B cell (primary cell): ENCODE data around the gene ZDHHC14. TPM values are rescaled to one million over a fixed set of nuclear protein-coding genes. Genes with fewer than 3 reads are reported as not detected.

Source experiments
- ATAC-seq: fragments of 200-7000 bp; cut with Tn5 transposase; one replicate; pipeline ENCODE4 v1.10.0; 2021; ENCODE audit warnings: low read depth, mild to moderate bottlenecking, moderate number of reproducible peaks, moderate library complexity
- CTCF ChIA-PET: fragments of 350-600 bp; sonication (Branson Sonifier 250); formaldehyde crosslinking; loops from one replicate; lab custom pipeline; 2021; ENCODE audit warnings: antibody characterized with exemption, inconsistent platforms; lab: Charles Lee
- POLR2A ChIA-PET: fragments of 350-600 bp; sonication (Branson Sonifier 250); formaldehyde crosslinking; loops from one replicate; lab custom pipeline; 2021; ENCODE audit warnings: antibody characterized with exemption; lab: Charles Lee
- DNase-seq: peaks from one replicate; pipeline ENCODE4 v3.0.0; 2013
- H2AFZ ChIP-seq: 2 replicates; pipeline ENCODE4 v1.6.1; 2012; ENCODE audit warnings: mild to moderate bottlenecking, low read depth, low read length; ENCODE audit not compliant: insufficient read depth, poor library complexity, severe bottlenecking
- H3K27ac ChIP-seq, 2 donors: 1 replicate in 1 of 2; 2 replicates in 1 of 2; pipeline ENCODE4 v1.5.1; 2012 to 2013; ENCODE audit warnings: low read length in 2 of 2, mild to moderate bottlenecking in 2 of 2, moderate library complexity in 1 of 2
- H3K27me3 ChIP-seq, 4 experiments: fragments of 200-600 bp in 1 of 4; sonication (generic) in 1 of 4; replicated peaks in 1 of 4; 1 replicate in 2 of 4; 2 replicates in 2 of 4; pipeline versions ENCODE4 v1.6.1 to v1.7.0; 2013 to 2016; ENCODE audit warnings: low read length in 3 of 4, mild to moderate bottlenecking in 2 of 4, mixed read lengths in 1 of 4, moderate library complexity in 1 of 4; ENCODE audit not compliant: insufficient read depth in 4 of 4, control insufficient read depth in 3 of 4; ENCODE audit errors: control extremely low read depth in 1 of 4
- H3K36me3 ChIP-seq, 2 experiments: replicated peaks in 1 of 2; 1 replicate in 1 of 2; 2 replicates in 1 of 2; pipeline versions ENCODE4 v1.6.1 to v1.7.1; 2013; ENCODE audit warnings: low read length in 1 of 2; ENCODE audit not compliant: insufficient read depth in 2 of 2, control insufficient read depth in 1 of 2; ENCODE audit errors: control extremely low read depth in 1 of 2, extremely low read depth in 1 of 2
- H3K4me1 ChIP-seq, 2 donors: fragments of 200-600 bp in 1 of 2; sonication (generic) in 1 of 2; 1 replicate in 1 of 2; 2 replicates in 1 of 2; pipeline versions ENCODE4 v1.5.1 to v1.6.1; 2013 to 2017; ENCODE audit warnings: low read length in 2 of 2; ENCODE audit not compliant: control insufficient read depth in 2 of 2, insufficient read depth in 2 of 2
- H3K4me2 ChIP-seq: replicated peaks from 2 replicates; pipeline ENCODE3; 2012; ENCODE audit warnings: mild to moderate bottlenecking, low read depth, low read length; ENCODE audit not compliant: poor library complexity, severe bottlenecking
- H3K4me3 ChIP-seq, 5 experiments: fragments of 200-600 bp in 1 of 5; sonication (generic) in 1 of 5; 1 replicate in 3 of 5; 2 replicates in 2 of 5; pipeline versions ENCODE4 v1.5.1 to v1.7.0; 2011 to 2016; ENCODE audit warnings: low read length in 4 of 5, mild to moderate bottlenecking in 4 of 5, low read depth in 2 of 5, control low read depth in 1 of 5, moderate library complexity in 1 of 5; ENCODE audit not compliant: insufficient read depth in 1 of 5; ENCODE audit errors: control extremely low read depth in 1 of 5, extremely low read depth in 1 of 5
- H3K79me2 ChIP-seq: fragments of 200-600 bp; sonication (generic); one replicate; pipeline ENCODE4 v1.6.0; 2016; ENCODE audit warnings: low read length; ENCODE audit not compliant: control insufficient read depth, insufficient read depth
- H3K9ac ChIP-seq: fragments of 200-600 bp; sonication (generic); 2 replicates; pipeline ENCODE4 v1.6.1; 2017; ENCODE audit warnings: mild to moderate bottlenecking, low read length, moderate library complexity
- H3K9me3 ChIP-seq, 3 donors: one replicate each; pipeline versions ENCODE4 v1.6.1 to v1.7.1; 2013; ENCODE audit warnings: low read length in 2 of 3; ENCODE audit not compliant: control insufficient read depth in 2 of 3, insufficient read depth in 1 of 3; ENCODE audit errors: control extremely low read depth in 1 of 3
- H4K20me1 ChIP-seq: 2 replicates; pipeline ENCODE4 v1.6.0; 2012; ENCODE audit warnings: mild to moderate bottlenecking, low read length; ENCODE audit not compliant: insufficient read depth, control insufficient read depth, poor library complexity, severe bottlenecking
- H3K27ac Mint-ChIP-seq: one replicate; pipeline ENCODE4 v1.8.0; 2021; ENCODE audit warnings: mixed read lengths
- H3K27me3 Mint-ChIP-seq: one replicate; pipeline ENCODE4 v1.8.0; 2021; ENCODE audit warnings: mixed read lengths
- H3K4me1 Mint-ChIP-seq: one replicate; pipeline ENCODE4 v1.8.0; 2021; ENCODE audit warnings: mixed read lengths
- H3K4me3 Mint-ChIP-seq: one replicate; pipeline ENCODE4 v1.8.0; 2021; ENCODE audit warnings: mixed read lengths
- H3K9me3 Mint-ChIP-seq: one replicate; pipeline ENCODE4 v1.8.0; 2022; ENCODE audit warnings: mixed read lengths; ENCODE audit not compliant: insufficient read depth
- CTCF ChIP-seq: fragments of 200-600 bp; IDR thresholded peaks from one replicate; pipeline ENCODE4 v1.8.0; 2022; ENCODE audit warnings: antibody characterized with exemption, mild to moderate bottlenecking
- EZH2 ChIP-seq: IDR thresholded peaks from 2 replicates; pipeline ENCODE4 v1.6.1; 2012; ENCODE audit warnings: borderline replicate concordance, low read depth, mild to moderate bottlenecking, moderate library complexity, low read length; ENCODE audit not compliant: insufficient read depth, poor library complexity, severe bottlenecking
- WGBS: methylation state at CpG from one replicate; pipeline ENCODE4 v1.1.5; 2013; ENCODE audit warnings: missing lambda C conversion rate; ENCODE audit not compliant: insufficient coverage; 5-methylcytosine and 5-hydroxymethylcytosine counted together
- intact Hi-C: fragments of 100-400 bp; cut with micrococcal nuclease; formaldehyde crosslinking; loops from one replicate; pipeline ENCODE4 v1.10.0; 2022
- polyA plus RNA-seq: library from polyadenylated mRNA; depleted of rRNA; stranded (reverse); fragments of >200 nt; gene quantifications from 2 replicates; pipeline ENCODE4 v1.2.3, GENCODE V29; 2012
- total RNA-seq, 2 donors: library from RNA; stranded (reverse); fragments of 120-200 nt in 1 of 2; gene quantifications; 1 replicate in 1 of 2; 2 replicates in 1 of 2; pipeline versions ENCODE4 v1.2.3 to v1.2.4, GENCODE V29; 2013 to 2022

ZDHHC14 gene
- total and polyA plus RNA-seq, 2 donors (not counting 1 experiment from before 2014, with no cell fraction given) = 8.8 to 50.4 TPM

- ChIA-PET POLR2A (no interaction called here), CTCF (no interaction called here)
- Mint-ChIP-seq H3K9me3 (no peaks in the 10 kb centered on the region), H3K4me3 (no peak overlapping the region), H3K27me3 (no peaks in the 10 kb centered on the region), H3K27ac (peak overlapping the region; percentile 18), H3K4me1 (peaks cover 61% of the 10 kb centered on the region)
- no peaks in the 10 kb centered on the region for H3K27me3 ChIP-seq
- H3K36me3 ChIP-seq = no peaks in the 10 kb centered on the region
- peak overlapping the region in 1 of 2 donors; percentile 62 for H3K27ac ChIP-seq
- H3K4me2 ChIP-seq = peak overlapping the region; percentile 46
- TF ChIP-seq CTCF = no peak
- no peak for TF ChIP-seq EZH2
- H3K4me1 ChIP-seq = peaks cover 50 to 59% of the 10 kb centered on the region in 2 donors
- no peaks in the 10 kb centered on the region for H3K79me2 ChIP-seq
- peaks cover 0 to 6% (median 0%) of the 10 kb centered on the region in 3 donors for H3K9me3 ChIP-seq
- ATAC-seq (peak; percentile 34), DNase-seq (peak; percentile 44)
- H3K9ac ChIP-seq = peak overlapping the region; percentile 13
- intact Hi-C loops = loop anchor here (2.0 kb wide), 1 partner anchor 21 kb away; no protein-coding TSS in a partner anchor
- H3K4me3 ChIP-seq = no peak overlapping the region
- 75% methylated on average over 4 of the region's 13 CpGs for WGBS
- H4K20me1 ChIP-seq = no peaks in the 10 kb centered on the region
- peak overlapping the region; percentile 11 for H2AFZ ChIP-seq
These were observed 154.6 kb downstream of the ZDHHC14 start for GRCh38 chr6:157535340-157536222.

GRCh38 chr6:157536223-157536545 lies 155.2 kb downstream of the ZDHHC14 start:
- TF ChIP-seq CTCF (no peak), EZH2 (no peak)
- H3K27ac Mint-ChIP-seq = peak overlapping the region; percentile 18
- POLR2A ChIA-PET = no interaction called here
- Histone ChIP-seq H3K27ac (peak overlapping the region; percentile 0 to 62), H2AFZ (peak overlapping the region; percentile 11), H3K9ac (peak overlapping the region; percentile 13), H3K4me3 (no peak overlapping the region), H3K4me1 (peaks cover 50 to 62% of the 10 kb centered on the region in 2 donors), H3K27me3 (no peaks in the 10 kb centered on the region), H4K20me1 (no peaks in the 10 kb centered on the region), H3K36me3 (no peaks in the 10 kb centered on the region), H3K4me2 (peak overlapping the region; percentile 46), H3K9me3 (peaks cover 0 to 6% (median 0%) of the 10 kb centered on the region in 3 donors), H3K79me2 (peaks cover 3% of the 10 kb centered on the region)
- CTCF ChIA-PET = no interaction called here
- no peaks in the 10 kb centered on the region for H3K27me3 Mint-ChIP-seq
- no peak overlapping the region for H3K4me3 Mint-ChIP-seq
- ATAC-seq (no peak), DNase-seq (no peak)
- no peaks in the 10 kb centered on the region for H3K9me3 Mint-ChIP-seq
- H3K4me1 Mint-ChIP-seq = peaks cover 64% of the 10 kb centered on the region
- intact Hi-C loops = loop anchor here (2.0 kb wide), 1 partner anchor 21 kb away; no protein-coding TSS in a partner anchor
- no CpG with 5 or more reads among the region's 2 CpGs for WGBS
